ENCODE measurements around the gene HASPIN.

GRCh38 chr17:3715296-3715695 is 8.4 kb upstream of the HASPIN start:
- TF ChIP-seq CTCF (IDR thresholded peaks at IDR 0.05) (no peak), POLR2A (IDR thresholded peaks at IDR 0.05) (no peak), POLR2AphosphoS5 (IDR thresholded peaks at IDR 0.05) (no peak)

Data from prostate gland (tissue), 2 donors.